IMR-90 (cell line): Measurements from ENCODE around the gene GPR84. TPM values are rescaled to one million over a fixed set of nuclear protein-coding genes. Genes with fewer than 3 reads are reported as not detected.

Source experiments
- ATAC-seq: fragments of 200-7000 bp; cut with Tn5 transposase; 2 replicates; pipeline ENCODE4 v1.9.1; 2020; ENCODE audit warnings: low read depth, mild to moderate bottlenecking, moderate library complexity
- BruUV-seq: library from RNA; stranded (reverse); fragments of 400-500 nt; replicated peaks from 2 replicates; lab custom pipeline; 2021; lab: Mats Ljungman, UMichigan
- CTCF ChIA-PET: fragments of 300-600 bp; formaldehyde crosslinking; extraction: SDS; loops from one replicate; lab custom pipeline; 2021; ENCODE audit warnings: antibody characterized with exemption; lab: Yijun Ruan, JAX
- POLR2A ChIA-PET: fragments of 300-600 bp; sonication (Branson Sonifier 250); formaldehyde crosslinking; loops from one replicate; lab custom pipeline; 2022; ENCODE audit warnings: antibody characterized with exemption; ENCODE audit not compliant: unreplicated experiment; lab: Charles Lee
- DNase-seq: peaks from one replicate; pipeline ENCODE4 v3.0.0; 2013
- H2AFZ ChIP-seq: replicated peaks from 2 replicates; pipeline ENCODE3; 2013; ENCODE audit warnings: low read length, mild to moderate bottlenecking; ENCODE audit not compliant: poor library complexity
- H2AK5ac ChIP-seq: 2 replicates; pipeline ENCODE4 v1.6.1; 2013; ENCODE audit warnings: low read depth, low read length, inconsistent platforms
- H2AK9ac ChIP-seq: replicated peaks from 2 replicates; pipeline ENCODE3; 2013; ENCODE audit warnings: mild to moderate bottlenecking, low read depth, low read length, moderate library complexity; ENCODE audit not compliant: poor library complexity
- H2BK120ac ChIP-seq: 2 replicates; pipeline ENCODE4 v1.6.1; 2013; ENCODE audit warnings: low read depth, low read length, inconsistent platforms
- H2BK15ac ChIP-seq: 3 replicates; pipeline ENCODE4 v1.6.1; 2013; ENCODE audit warnings: low read depth, low read length, inconsistent platforms
- H2BK20ac ChIP-seq: 2 replicates; pipeline ENCODE4 v1.6.1; 2013; ENCODE audit warnings: low read depth, mild to moderate bottlenecking, inconsistent platforms, low read length, moderate library complexity
- H2BK5ac ChIP-seq: 2 replicates; pipeline ENCODE4 v1.6.1; 2013; ENCODE audit warnings: mild to moderate bottlenecking, low read depth, low read length, inconsistent platforms; ENCODE audit not compliant: poor library complexity, severe bottlenecking
- H3K14ac ChIP-seq: replicated peaks from 2 replicates; pipeline ENCODE4 v1.6.1; 2013; ENCODE audit warnings: low read depth, low read length, inconsistent platforms
- H3K18ac ChIP-seq: 2 replicates; pipeline ENCODE4 v1.6.1; 2013; ENCODE audit warnings: low read depth, low read length, control low read depth
- H3K23ac ChIP-seq: 2 replicates; pipeline ENCODE4 v1.6.1; 2013; ENCODE audit warnings: low read depth, low read length, inconsistent platforms
- H3K27ac ChIP-seq: 2 replicates; pipeline ENCODE4 v1.5.1; 2013; ENCODE audit warnings: mild to moderate bottlenecking, control low read depth, low read length; ENCODE audit not compliant: insufficient read depth
- H3K27me3 ChIP-seq: 2 replicates; pipeline ENCODE4 v1.6.1; 2013; ENCODE audit warnings: low read length; ENCODE audit not compliant: control insufficient read depth, insufficient read depth
- H3K36me3 ChIP-seq: 2 replicates; pipeline ENCODE4 v1.6.1; 2013; ENCODE audit warnings: low read length, mixed read lengths; ENCODE audit not compliant: control insufficient read depth, insufficient read depth
- H3K4ac ChIP-seq: 2 replicates; pipeline ENCODE4 v1.6.1; 2013; ENCODE audit warnings: low read depth, low read length, inconsistent platforms
- H3K4me1 ChIP-seq: 2 replicates; pipeline ENCODE4 v1.6.1; 2013; ENCODE audit warnings: low read length, mixed read lengths; ENCODE audit not compliant: control insufficient read depth, insufficient read depth
- H3K4me2 ChIP-seq: 2 replicates; pipeline ENCODE4 v1.6.1; 2013; ENCODE audit warnings: low read depth, mild to moderate bottlenecking, control low read depth, low read length, moderate library complexity
- H3K4me3 ChIP-seq: 2 replicates; pipeline ENCODE4 v1.5.1; 2013; ENCODE audit warnings: low read depth, mild to moderate bottlenecking, control low read depth, low read length, moderate library complexity; ENCODE audit not compliant: insufficient read depth
- H3K56ac ChIP-seq: 2 replicates; pipeline ENCODE4 v1.6.1; 2013; ENCODE audit warnings: low read length, inconsistent platforms; ENCODE audit not compliant: insufficient read depth; ENCODE audit errors: extremely low read depth
- H3K79me1 ChIP-seq, 2 experiments: 2 replicates each; pipeline ENCODE4 v1.6.1; 2013; ENCODE audit warnings: low read length in 2 of 2, inconsistent platforms in 1 of 2, low read depth in 1 of 2
- H3K9ac ChIP-seq: 2 replicates; pipeline ENCODE4 v1.6.1; 2013; ENCODE audit warnings: low read depth, low read length, control low read depth
- H3K9me1 ChIP-seq: 2 replicates; pipeline ENCODE4 v1.6.1; 2013; ENCODE audit warnings: low read length, inconsistent platforms; ENCODE audit not compliant: insufficient read depth
- H3K9me3 ChIP-seq: 2 replicates; pipeline ENCODE4 v1.6.1; 2013; ENCODE audit warnings: low read length; ENCODE audit not compliant: control insufficient read depth, insufficient read depth
- H4K20me1 ChIP-seq: 2 replicates; pipeline ENCODE4 v1.6.1; 2013; ENCODE audit warnings: low read length, inconsistent platforms; ENCODE audit not compliant: insufficient read depth
- H4K5ac ChIP-seq: 2 replicates; pipeline ENCODE4 v1.6.1; 2013; ENCODE audit warnings: mild to moderate bottlenecking, low read depth, low read length, control low read depth
- H4K8ac ChIP-seq, 2 experiments: 2 replicates each; pipeline ENCODE4 v1.6.1; 2013; ENCODE audit warnings: low read depth in 2 of 2, low read length in 2 of 2, control low read depth in 1 of 2, inconsistent platforms in 1 of 2
- H4K91ac ChIP-seq: 2 replicates; pipeline ENCODE4 v1.6.1; 2013; ENCODE audit warnings: low read depth, low read length, inconsistent platforms; ENCODE audit not compliant: insufficient read depth
- BHLHE40 ChIP-seq: fragments of 150-350 bp; IDR thresholded peaks from 2 replicates; pipeline ENCODE4 v1.6.1; 2016; ENCODE audit warnings: mild to moderate bottlenecking, low read depth, low read length
- CEBPB ChIP-seq: IDR thresholded peaks from 2 replicates; pipeline ENCODE4 v1.6.1; 2012; ENCODE audit warnings: low read depth, low read length, improper control_type of control experiment
- CHD1 ChIP-seq: IDR thresholded peaks from 2 replicates; pipeline ENCODE4 v1.6.1; 2012; ENCODE audit warnings: low read depth, low read length, improper control_type of control experiment
- CTCF ChIP-seq: conservative IDR thresholded peaks from 2 replicates; pipeline ENCODE4 v1.5.1; 2012; ENCODE audit warnings: mild to moderate bottlenecking, low read depth, low read length, improper control_type of control experiment
- ELK1 ChIP-seq: fragments of 150-350 bp; IDR thresholded peaks from 2 replicates; pipeline ENCODE4 v1.6.1; 2016; ENCODE audit warnings: low read depth, mild to moderate bottlenecking, low read length, moderate library complexity, borderline replicate concordance
- FOS ChIP-seq: fragments of 150-350 bp; IDR thresholded peaks from 2 replicates; pipeline ENCODE4 v1.6.1; 2016; ENCODE audit warnings: low read depth, low read length
- MAZ ChIP-seq: IDR thresholded peaks from 2 replicates; pipeline ENCODE4 v1.6.1; 2012; ENCODE audit warnings: low read depth, mild to moderate bottlenecking, low read length, improper control_type of control experiment, moderate library complexity, borderline replicate concordance
- MXI1 ChIP-seq: IDR thresholded peaks from 2 replicates; pipeline ENCODE4 v1.6.1; 2012; ENCODE audit warnings: low read depth, mild to moderate bottlenecking, low read length, moderate library complexity, borderline replicate concordance
- POLR2A ChIP-seq: IDR thresholded peaks from 2 replicates; pipeline ENCODE4 v1.6.1; 2012; ENCODE audit warnings: mild to moderate bottlenecking, low read depth, low read length
- RAD21 ChIP-seq: IDR thresholded peaks from 2 replicates; pipeline ENCODE4 v1.6.1; 2012; ENCODE audit warnings: low read length, improper control_type of control experiment
- RCOR1 ChIP-seq: IDR thresholded peaks from 2 replicates; pipeline ENCODE4 v1.6.1; 2012; ENCODE audit warnings: mild to moderate bottlenecking, low read length, improper control_type of control experiment; ENCODE audit not compliant: insufficient replicate concordance
- RFX5 ChIP-seq: IDR thresholded peaks from 2 replicates; pipeline ENCODE4 v1.8.0; 2012; ENCODE audit warnings: low read depth, mild to moderate bottlenecking, low read length, moderate library complexity
- WGBS, 2 experiments: methylation state at CpG; one replicate each; pipeline versions ENCODE4 v1.1.5 to v1.1.7; 2013; ENCODE audit warnings: missing lambda C conversion rate in 2 of 2; ENCODE audit not compliant: insufficient read length in 1 of 2; ENCODE audit errors: extremely low coverage in 2 of 2; 5-methylcytosine and 5-hydroxymethylcytosine counted together
- dilution Hi-C: fragments of 300-500 bp; cut with HindIII; formaldehyde crosslinking; loops from one replicate; pipeline ENCODE4 v1.14.3; 2018; ENCODE audit warnings: low sequenced_read_pairs; ENCODE audit not compliant: unreplicated experiment
- in situ Hi-C: fragments of 300-500 bp; cut with MboI; formaldehyde crosslinking; loops from 3 replicates; pipeline ENCODE4 v1.14.3; 2019; ENCODE audit warnings: low sequenced_read_pairs, inconsistent platforms, mixed read lengths
- intact Hi-C: fragments of 100-400 bp; cut with micrococcal nuclease; formaldehyde crosslinking; loops from 2 replicates; pipeline ENCODE4 v1.10.0; 2022
- polyA plus RNA-seq, 3 experiments: library from polyadenylated mRNA; depleted of rRNA; stranded (reverse); fragments of >200 nt; gene quantifications; 2 replicates each; pipeline ENCODE4 v1.2.3, GENCODE V29; 2012; ENCODE audit warnings: low replicate concordance in 1 of 3
- total RNA-seq: library from RNA; depleted of rRNA; stranded (reverse); fragments of >200 nt; gene quantifications from 2 replicates; pipeline ENCODE4 v1.2.3, GENCODE V29; 2012

The GPR84 gene
- total and polyA plus RNA-seq, 2 of the 4 experiments (the other 2 are of a cell fraction), result not detected

GRCh38 chr12:54368709-54369596 lies 4.7 kb upstream of the GPR84 start:
- H3K9me1 ChIP-seq, result no peaks in the 10 kb centered on the region; the same call in 1 of the 2 replicates
- no peaks in the 10 kb centered on the region for H3K79me1 ChIP-seq
- WGBS, 2 experiments, result 43% methylated on average over 12 of the region's 40 CpGs; no CpG with 5 or more reads in 1 of the 2 experiments
- H3K14ac ChIP-seq, result peak overlapping the region; percentile 72
- H3K4me3 ChIP-seq, result no peak overlapping the region
- in situ Hi-C loops, result no loop called here
- H4K20me1 ChIP-seq, result no peaks in the 10 kb centered on the region
- H2BK120ac ChIP-seq, result peak overlapping the region; percentile 26
- no peak overlapping the region; the same call in 1 of the 2 replicates for H3K18ac ChIP-seq
- H4K5ac ChIP-seq, result peak overlapping the region; percentile 90
- peak overlapping the region; percentile 89 for H2AFZ ChIP-seq
- H3K9ac ChIP-seq, result peak overlapping the region; percentile 57; the same call in 1 of the 2 replicates
- peak overlapping the region; percentile 75 for H2AK9ac ChIP-seq
- 0 out of 2 replicates have a peak overlapping the region, but pooled peaks have one; percentile 43 for H2BK20ac ChIP-seq
- H2BK15ac ChIP-seq, result peak overlapping the region; percentile 34; the same call in 1 of the 3 replicates
- H3K4ac ChIP-seq, result peak overlapping the region; percentile 64
- ATAC-seq (peak; percentile 81), DNase-seq (peak; percentile 88)
- H4K91ac ChIP-seq, result peak overlapping the region; percentile 43; the same call in 1 of the 2 replicates
- H3K9me3 ChIP-seq, result no peaks in the 10 kb centered on the region
- peak overlapping the region; percentile 34; the same call in 1 of the 2 replicates for H3K27ac ChIP-seq
- H3K4me2 ChIP-seq, result peak overlapping the region; percentile 37; the same call in 1 of the 2 replicates
- ChIA-PET POLR2A (interaction anchor here (0.6 kb wide), 1 partner anchor 79 kb away, joined by 7 read pairs; no protein-coding TSS in a partner anchor), CTCF (interaction anchor here (0.6 to 2.4 kb wide), 12 partner anchors 10 to 1187 kb away, joined by 3 to 15 read pairs (median 4); partner anchors contain the start of gene COPZ1)
- H3K4me1 ChIP-seq, result peaks cover 10% of the 10 kb centered on the region; the same call in 1 of the 2 replicates
- intact Hi-C loops, result loop anchor here (1.0 kb wide), 3 partner anchors 75 to 149 kb away; no protein-coding TSS in a partner anchor
- BruUV-seq, result no TSS peak
- H2AK5ac ChIP-seq, result peak overlapping the region; percentile 45
- peak overlapping the region; percentile 21; the same call in 1 of the 2 replicates for H3K23ac ChIP-seq
- H4K8ac ChIP-seq, result peak overlapping the region; percentile 75 to 86; a peak in 3 of 4 replicates
- no peaks in the 10 kb centered on the region for H3K27me3 ChIP-seq
- dilution Hi-C loops, result no loop called here
- H3K56ac ChIP-seq, result no peak overlapping the region
- H2BK5ac ChIP-seq, result no peak overlapping the region
- H3K36me3 ChIP-seq, result peaks cover 1% of the 10 kb centered on the region; the same call in 1 of the 2 replicates
- TF ChIP-seq CEBPB (no peak), CTCF (peak; percentile 97), MXI1 (no peak), FOS (no peak), ELK1 (no peak), MAZ (no peak), CHD1 (no peak), RAD21 (peak; percentile 90), POLR2A (no peak), BHLHE40 (0 out of 2 replicates have a peak, but pooled peaks have one; percentile 5), RFX5 (no peak), RCOR1 (no peak)
